GM23338 (cell line): Measurements from ENCODE around the gene PRCD. TPM values are rescaled to one million over a fixed set of nuclear protein-coding genes. Genes with fewer than 3 reads are reported as not detected.

ENCODE experiments used
- ATAC-seq: fragments of 200-7000 bp; cut with Tn5 transposase; 3 replicates; pipeline ENCODE4 v1.9.1; 2020
- DNase-seq: peaks from one replicate; pipeline ENCODE4 v3.0.0-alpha.2; 2015; ENCODE audit warnings: low spot score
- H2AFZ ChIP-seq: fragments of 200-600 bp; sonication (generic); 2 replicates; pipeline ENCODE4 v1.8.0; 2016; ENCODE audit warnings: antibody characterized with exemption, mild to moderate bottlenecking, moderate library complexity
- H3F3A ChIP-seq: fragments of 200-600 bp; sonication (generic); replicated peaks from 2 replicates; pipeline ENCODE4 v1.8.0; 2017; ENCODE audit warnings: antibody characterized with exemption, mixed run types, low read depth
- H3K27ac ChIP-seq: fragments of 200-600 bp; sonication (generic); 2 replicates; pipeline ENCODE4 v1.6.1; 2016; ENCODE audit warnings: low read depth
- H3K27me3 ChIP-seq: fragments of 200-600 bp; sonication (generic); 2 replicates; pipeline ENCODE4 v1.8.0; 2016; ENCODE audit warnings: mild to moderate bottlenecking, mixed run types, moderate library complexity; ENCODE audit not compliant: insufficient read depth
- H3K36me3 ChIP-seq: fragments of 200-600 bp; sonication (generic); 2 replicates; pipeline ENCODE4 v1.8.0; 2016; ENCODE audit warnings: mild to moderate bottlenecking; ENCODE audit not compliant: insufficient read depth
- H3K4me1 ChIP-seq: fragments of 200-600 bp; sonication (generic); 2 replicates; pipeline ENCODE4 v1.8.0; 2016; ENCODE audit warnings: mild to moderate bottlenecking, moderate library complexity; ENCODE audit not compliant: insufficient read depth
- H3K4me2 ChIP-seq: fragments of 200-600 bp; sonication (generic); 2 replicates; pipeline ENCODE4 v1.7.1; 2017; ENCODE audit warnings: mixed run types
- H3K4me3 ChIP-seq: fragments of 200-600 bp; sonication (generic); 2 replicates; pipeline ENCODE4 v1.6.1; 2016; ENCODE audit warnings: mixed run types
- H3K79me2 ChIP-seq: fragments of 200-600 bp; sonication (generic); replicated peaks from 2 replicates; pipeline ENCODE4 v1.8.0; 2017; ENCODE audit warnings: mild to moderate bottlenecking; ENCODE audit not compliant: insufficient read depth
- H3K9me2 ChIP-seq: fragments of 200-600 bp; sonication (generic); 2 replicates; pipeline ENCODE4 v1.8.0; 2017; ENCODE audit not compliant: insufficient read depth
- H4K20me1 ChIP-seq: fragments of 200-600 bp; sonication (generic); replicated peaks from 2 replicates; pipeline ENCODE4 v1.8.0; 2017; ENCODE audit warnings: mild to moderate bottlenecking; ENCODE audit not compliant: insufficient read depth
- H3K27ac Mint-ChIP-seq: 2 replicates; pipeline ENCODE4 v1.8.0; 2020; ENCODE audit warnings: inconsistent platforms, mild to moderate bottlenecking, moderate library complexity, mixed read lengths
- H3K27me3 Mint-ChIP-seq: 3 replicates; pipeline ENCODE4 v1.8.0; 2022; ENCODE audit warnings: low read depth, mild to moderate bottlenecking, moderate library complexity, mixed read lengths, inconsistent platforms; ENCODE audit not compliant: insufficient read depth, poor library complexity
- H3K36me3 Mint-ChIP-seq: 3 replicates; pipeline ENCODE4 v1.8.0; 2021; ENCODE audit warnings: low read depth, mild to moderate bottlenecking, inconsistent platforms, moderate library complexity, mixed read lengths
- H3K4me1 Mint-ChIP-seq: 3 replicates; pipeline ENCODE4 v1.8.0; 2020; ENCODE audit warnings: mild to moderate bottlenecking, inconsistent platforms, mixed read lengths
- H3K4me3 Mint-ChIP-seq: 3 replicates; pipeline ENCODE4 v1.8.0; 2021; ENCODE audit warnings: moderate library complexity, mild to moderate bottlenecking, inconsistent platforms, mixed read lengths
- H3K9me3 Mint-ChIP-seq: 3 replicates; pipeline ENCODE4 v1.8.0; 2020; ENCODE audit warnings: moderate library complexity, mild to moderate bottlenecking, inconsistent platforms, mixed read lengths
- CREB1 ChIP-seq: fragments of 250-450 bp; sonication (Bioruptor Pico); IDR thresholded peaks from 2 replicates; pipeline ENCODE4 v1.5.0; 2020; ENCODE audit warnings: low read depth, mild to moderate bottlenecking, moderate library complexity
- CTCF ChIP-seq, 2 experiments: fragments of 200-600 bp in 1 of 2; sonication (generic) in 1 of 2; conservative IDR thresholded peaks; 2 replicates each; pipeline versions ENCODE4 v1.5.1 to v1.6.1; 2016 to 2017; ENCODE audit warnings: antibody characterized with exemption in 2 of 2, low read depth in 2 of 2, mild to moderate bottlenecking in 2 of 2, moderate library complexity in 1 of 2
- ETS1 ChIP-seq: IDR thresholded peaks from 2 replicates; pipeline ENCODE4 v1.6.1; 2016; ENCODE audit warnings: antibody characterized with exemption
- EZH2 ChIP-seq: fragments of 200-600 bp; sonication (generic); IDR thresholded peaks from one replicate; pipeline ENCODE4 v1.8.0; 2017; ENCODE audit warnings: antibody characterized with exemption, mild to moderate bottlenecking, low read depth; ENCODE audit not compliant: unreplicated experiment
- EZH2phosphoT487 ChIP-seq: fragments of 200-600 bp; sonication (generic); IDR thresholded peaks from one replicate; pipeline ENCODE4 v1.8.1; 2018; ENCODE audit warnings: antibody characterized with exemption; ENCODE audit not compliant: unreplicated experiment
- JUNB ChIP-seq: IDR thresholded peaks from one replicate; pipeline ENCODE4 v1.6.1; 2016; ENCODE audit warnings: antibody characterized with exemption; ENCODE audit not compliant: unreplicated experiment
- NANOG ChIP-seq: IDR thresholded peaks from 2 replicates; pipeline ENCODE4 v1.6.1; 2016; ENCODE audit warnings: antibody characterized with exemption, borderline replicate concordance
- POLR2AphosphoS5 ChIP-seq: IDR thresholded peaks from 2 replicates; pipeline ENCODE4 v1.6.1; 2016; ENCODE audit warnings: antibody characterized with exemption, low read depth
- REST ChIP-seq: IDR thresholded peaks from one replicate; pipeline ENCODE4 v1.6.1; 2018; ENCODE audit warnings: antibody characterized with exemption; ENCODE audit not compliant: unreplicated experiment
- STAT1 ChIP-seq: IDR thresholded peaks from one replicate; pipeline ENCODE4 v1.6.1; 2016; ENCODE audit warnings: antibody characterized with exemption; ENCODE audit not compliant: unreplicated experiment
- ZNF114 ChIP-seq: fragments of 250-450 bp; sonication (Bioruptor Pico); IDR thresholded peaks from 2 replicates; pipeline ENCODE4 v1.5.0; 2020; ENCODE audit warnings: mild to moderate bottlenecking, moderate library complexity
- ZNF331 ChIP-seq: fragments of 250-450 bp; sonication (Bioruptor Pico); IDR thresholded peaks from 2 replicates; pipeline ENCODE4 v1.5.0; 2020; ENCODE audit warnings: low read depth, mild to moderate bottlenecking, moderate library complexity
- ZNF462 ChIP-seq: fragments of 250-450 bp; sonication (Bioruptor Pico); IDR thresholded peaks from 2 replicates; pipeline ENCODE4 v1.5.0; 2020; ENCODE audit warnings: mild to moderate bottlenecking, moderate library complexity
- polyA plus RNA-seq: library from polyadenylated mRNA; unstranded; fragments of >200 nt; fragmentation: Nextera tagmentation; extraction: Ambion mirVana; gene quantifications from 2 replicates; pipeline ENCODE4 v1.2.1, GENCODE V29; 2016
- total RNA-seq: library from RNA; depleted of rRNA; stranded (reverse); fragments of >200 nt; shearing (Covaris generic); gene quantifications from 2 replicates; pipeline ENCODE4 v1.2.3, GENCODE V29; 2014

The PRCD gene
- total and polyA plus RNA-seq, 2 experiments from 2014 or later, result 0.38 to 1.6 TPM

GRCh38 chr17:76513306-76513692, 26.5 kb upstream of the PRCD start:
- H3K9me2 ChIP-seq, result peaks cover 2% of the 10 kb centered on the region; the same call in 1 of the 2 replicates
- ATAC-seq, result no peak
- Mint-ChIP-seq H3K4me3 (no peak overlapping the region), H3K4me1 (no peaks in the 10 kb centered on the region; the same call in 2 of the 3 replicates), H3K36me3 (no peaks in the 10 kb centered on the region), H3K9me3 (no peaks in the 10 kb centered on the region), H3K27ac (no peak overlapping the region), H3K27me3 (peaks cover 8% of the 10 kb centered on the region)
- H3F3A ChIP-seq, result no peaks in the 10 kb centered on the region
- H3K27ac ChIP-seq, result no peak overlapping the region
- no peak overlapping the region for H3K4me2 ChIP-seq
- no peak overlapping the region for H3K4me3 ChIP-seq
- H4K20me1 ChIP-seq, result no peaks in the 10 kb centered on the region
- no peaks in the 10 kb centered on the region for H3K36me3 ChIP-seq
- H2AFZ ChIP-seq, result no peak overlapping the region
- TF ChIP-seq ZNF331 (CRISPR knock-in tag) (no peak), POLR2AphosphoS5 (no peak), EZH2 (no peak), REST (no peak), ETS1 (no peak), NANOG (no peak), CREB1 (CRISPR knock-in tag) (no peak), ZNF462 (no peak), EZH2phosphoT487 (no peak), CTCF (conservative IDR thresholded peaks at IDR 0.05; ENCODE audit: low read depth in 2 of 2) (no peak), JUNB (no peak), ZNF114 (CRISPR knock-in tag) (no peak), STAT1 (no peak)
- no peaks in the 10 kb centered on the region for H3K4me1 ChIP-seq
- no peak for DNase-seq
- no peaks in the 10 kb centered on the region for H3K27me3 ChIP-seq
- H3K79me2 ChIP-seq, result no peaks in the 10 kb centered on the region
